Transverse colon (tissue), 4 donors: ENCODE data around the gene MT4. TPM values are rescaled to one million over a fixed set of nuclear protein-coding genes. Genes with fewer than 3 reads are reported as not detected.

Source experiments
- DNase-seq: peaks from one replicate; pipeline ENCODE4 v3.0.0-alpha.2; 2019
- H3K27ac ChIP-seq, 4 donors: fragments of 200-600 bp; sonication (generic); 2 replicates each; pipeline ENCODE4 v1.5.1; 2016 to 2018; ENCODE audit warnings: inconsistent platforms in 4 of 4
- H3K27me3 ChIP-seq: fragments of 200-600 bp; sonication (generic); 2 replicates; pipeline ENCODE4 v1.5.1; 2017; ENCODE audit warnings: inconsistent platforms
- H3K36me3 ChIP-seq, 4 donors: fragments of 200-600 bp; sonication (generic); 2 replicates each; pipeline ENCODE4 v1.5.1; 2017 to 2019; ENCODE audit warnings: inconsistent platforms in 4 of 4
- H3K4me1 ChIP-seq, 4 donors: fragments of 200-600 bp; sonication (generic); 2 replicates each; pipeline ENCODE4 v1.5.1; 2017 to 2020; ENCODE audit warnings: inconsistent platforms in 4 of 4
- H3K4me3 ChIP-seq, 4 donors: fragments of 200-600 bp; sonication (generic); 1 replicate in 1 of 4; 2 replicates in 3 of 4; pipeline versions ENCODE4 v1.5.1 to v1.6.1; 2017 to 2019; ENCODE audit warnings: inconsistent platforms in 4 of 4
- H3K9me3 ChIP-seq, 2 donors: fragments of 200-600 bp; sonication (generic); 2 replicates each; pipeline ENCODE4 v1.5.1; 2017 to 2019; ENCODE audit warnings: inconsistent platforms in 2 of 2
- EP300 ChIP-seq: sonication (generic); formaldehyde crosslinking; IDR thresholded peaks from one replicate; pipeline ENCODE4 v1.6.1; 2017; ENCODE audit warnings: antibody characterized with exemption, low read depth
- POLR2A ChIP-seq: fragments of 450-650 bp; IDR thresholded peaks from one replicate; pipeline ENCODE4 v1.6.1; 2016; ENCODE audit warnings: antibody characterized with exemption, mild to moderate bottlenecking, moderate library complexity
- POLR2AphosphoS5 ChIP-seq, 3 donors: sonication (generic); formaldehyde crosslinking; IDR thresholded peaks; one replicate each; pipeline ENCODE4 v1.6.1; 2016; ENCODE audit warnings: antibody characterized with exemption in 3 of 3
- WGBS, 2 donors: methylation state at CpG; one replicate each; pipeline ENCODE4 v1.1.5; 2018; ENCODE audit warnings: low coverage in 1 of 2; 5-methylcytosine and 5-hydroxymethylcytosine counted together
- in situ Hi-C, 4 donors: fragments of 200-750 bp; cut with MboI; loops; one replicate each; pipeline versions ENCODE4 v1.15.0 to v1.15.1; 2017; ENCODE audit warnings: low sequenced_read_pairs in 3 of 4, low pct_ligation_motif_present in 1 of 4, low pct_unique_long_range_greater_than_20kb in 1 of 4
- intact Hi-C: fragments of 100-400 bp; cut with DNase I; formaldehyde crosslinking; loops from one replicate; pipeline ENCODE4 v1.15.1; 2023; ENCODE audit warnings: low total_unique reads
- total RNA-seq, 4 donors: library from RNA; depleted of rRNA; stranded (reverse); fragments of >200 nt; gene quantifications; one replicate each; pipeline ENCODE4 v1.1.0, GENCODE V29; 2016
- TF ChIP-seq, protein P1 (sequence below), 5 experiments: fragments of 200-600 bp in 3 of 5; fragments of 450-650 bp in 2 of 5; sonication (generic) in 3 of 5; IDR thresholded peaks; 1 replicate in 2 of 5; 2 replicates in 3 of 5; pipeline ENCODE4 v1.5.1; 2016 to 2017; ENCODE audit warnings: antibody characterized with exemption in 5 of 5, inconsistent platforms in 3 of 5, mild to moderate bottlenecking in 2 of 5, moderate library complexity in 1 of 5

Gene MT4
- total RNA-seq, 4 donors from 2014 or later: 95.4 TPM; not detected in 3

- Histone ChIP-seq H3K4me3 (peak overlapping the region in 3 of 4 donors; percentile 45 to 75 (median 48)), H3K36me3 (no peaks in the 10 kb centered on the region)
- intact Hi-C loops: no loop called here
Observed at GRCh38 chr16:56610017-56610608, 45.2 kb downstream of the MT4 start.

DNA sequence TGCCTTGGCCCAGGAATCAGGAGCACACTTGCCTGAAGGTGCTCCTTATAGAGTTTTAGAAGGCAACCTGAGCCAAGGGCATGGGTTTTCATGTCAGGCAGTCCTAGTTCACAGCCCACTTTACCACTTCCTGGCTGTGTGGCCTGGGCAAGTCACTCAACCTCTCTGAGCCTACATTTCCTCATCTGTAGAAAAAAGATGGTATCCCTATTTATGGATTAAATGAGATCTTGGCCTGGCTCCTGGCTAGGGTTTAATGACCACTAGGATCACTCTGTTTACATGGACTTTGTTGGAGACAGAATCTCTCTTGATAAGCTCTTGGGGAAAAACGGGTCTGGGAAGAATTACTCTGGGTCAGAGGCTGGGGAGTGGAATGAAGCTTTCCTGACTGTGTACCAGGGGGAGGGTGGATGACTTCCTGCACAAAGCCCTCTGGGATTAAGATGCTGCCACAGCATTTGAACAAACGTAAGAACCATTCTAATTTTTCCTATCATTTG lies 45.8 kb downstream of the MT4 start:
- Histone ChIP-seq H3K4me3 (no peak overlapping the region), H3K4me1 (peaks cover 6 to 25% (median 19%) of the 10 kb centered on the region in 4 donors), H3K27ac (peak overlapping the region; percentile 87 to 91 (median 90)), H3K9me3 (no peaks in the 10 kb centered on the region), H3K27me3 (no peaks in the 10 kb centered on the region), H3K36me3 (no peaks in the 10 kb centered on the region)
- TF ChIP-seq EP300: no peak
- TF ChIP-seq POLR2A: no peak
- no peak for TF ChIP-seq POLR2AphosphoS5 (IDR thresholded peaks at IDR 0.05)
- TF ChIP-seq, protein P1, sequence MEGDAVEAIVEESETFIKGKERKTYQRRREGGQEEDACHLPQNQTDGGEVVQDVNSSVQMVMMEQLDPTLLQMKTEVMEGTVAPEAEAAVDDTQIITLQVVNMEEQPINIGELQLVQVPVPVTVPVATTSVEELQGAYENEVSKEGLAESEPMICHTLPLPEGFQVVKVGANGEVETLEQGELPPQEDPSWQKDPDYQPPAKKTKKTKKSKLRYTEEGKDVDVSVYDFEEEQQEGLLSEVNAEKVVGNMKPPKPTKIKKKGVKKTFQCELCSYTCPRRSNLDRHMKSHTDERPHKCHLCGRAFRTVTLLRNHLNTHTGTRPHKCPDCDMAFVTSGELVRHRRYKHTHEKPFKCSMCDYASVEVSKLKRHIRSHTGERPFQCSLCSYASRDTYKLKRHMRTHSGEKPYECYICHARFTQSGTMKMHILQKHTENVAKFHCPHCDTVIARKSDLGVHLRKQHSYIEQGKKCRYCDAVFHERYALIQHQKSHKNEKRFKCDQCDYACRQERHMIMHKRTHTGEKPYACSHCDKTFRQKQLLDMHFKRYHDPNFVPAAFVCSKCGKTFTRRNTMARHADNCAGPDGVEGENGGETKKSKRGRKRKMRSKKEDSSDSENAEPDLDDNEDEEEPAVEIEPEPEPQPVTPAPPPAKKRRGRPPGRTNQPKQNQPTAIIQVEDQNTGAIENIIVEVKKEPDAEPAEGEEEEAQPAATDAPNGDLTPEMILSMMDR (IDR thresholded peaks at IDR 0.05): no peak
- in situ Hi-C loops: no loop called here
- no peak for DNase-seq
- intact Hi-C loops: no loop called here
- 40% methylated on average over 2 of the region's 2 CpGs; no CpG with 5 or more reads in 1 of the 2 donors for WGBS, 2 donors

More at GRCh38 chr16:56610017-56610608, 45.2 kb downstream of the MT4 start:
- no peak for TF ChIP-seq EP300
- TF ChIP-seq, protein P1 (IDR thresholded peaks at IDR 0.05): no peak
- TF ChIP-seq POLR2A: peak; percentile 60
- TF ChIP-seq POLR2AphosphoS5 (IDR thresholded peaks at IDR 0.05): peak; percentile 44 to 70 (median 61)
- peak; percentile 52 for DNase-seq
- Histone ChIP-seq H3K27ac (peak overlapping the region; percentile 87 to 91 (median 90)), H3K9me3 (no peaks in the 10 kb centered on the region), H3K4me1 (peaks cover 6 to 25% (median 19%) of the 10 kb centered on the region in 4 donors), H3K27me3 (no peaks in the 10 kb centered on the region)
- WGBS, 2 donors: 18% methylated on average over 10 of the region's 10 CpGs; no CpG with 5 or more reads in 1 of the 2 donors
- in situ Hi-C loops: no loop called here

DNA sequence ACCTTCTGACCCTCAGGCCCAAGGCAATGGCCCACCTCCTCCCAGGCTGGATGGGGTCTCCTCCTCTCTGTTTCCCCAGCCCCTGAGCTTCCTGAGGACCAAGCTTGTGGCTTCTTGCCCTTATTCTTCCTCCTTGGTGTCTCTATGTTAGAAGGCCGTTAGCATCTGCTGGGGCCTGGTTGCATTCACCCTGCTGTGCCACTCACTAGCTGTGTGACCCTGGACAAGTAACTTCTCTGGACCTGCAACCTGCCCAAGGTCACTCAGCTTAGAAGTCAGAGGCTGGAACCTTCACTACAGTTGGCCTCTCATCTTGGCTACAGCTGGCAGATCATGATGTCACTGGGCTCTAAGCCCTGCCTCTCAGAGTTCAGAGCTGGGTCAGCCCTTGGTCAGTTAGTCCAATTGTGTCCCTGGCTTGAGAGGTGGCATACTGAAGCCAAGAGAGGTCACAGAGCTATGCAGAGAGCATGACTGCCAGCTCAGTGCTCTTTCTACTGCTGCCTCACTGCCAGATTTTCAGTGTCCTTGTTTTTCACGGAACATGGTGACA lies 46.5 kb downstream of the MT4 start:
- H3K4me3 ChIP-seq: no peak overlapping the region
- WGBS, 2 donors: 72% methylated on average over 2 of the region's 2 CpGs; no CpG with 5 or more reads in 1 of the 2 donors
- no peaks in the 10 kb centered on the region for H3K9me3 ChIP-seq
- peak overlapping the region; percentile 87 to 91 (median 90) for H3K27ac ChIP-seq
- H3K4me1 ChIP-seq: peaks cover 6 to 25% (median 19%) of the 10 kb centered on the region in 4 donors
- in situ Hi-C loops: no loop called here
- H3K36me3 ChIP-seq: no peaks in the 10 kb centered on the region
- TF ChIP-seq POLR2AphosphoS5 (IDR thresholded peaks at IDR 0.05) (peak in 1 of 3 donors; percentile 9), POLR2A (no peak)
- H3K27me3 ChIP-seq: no peaks in the 10 kb centered on the region
- intact Hi-C loops: no loop called here
- no peak for DNase-seq

- Histone ChIP-seq H3K27me3 (peaks cover under 1% of the 10 kb centered on the region), H3K36me3 (no peaks in the 10 kb centered on the region), H3K4me3 (no peak overlapping the region), H3K9me3 (no peaks in the 10 kb centered on the region), H3K4me1 (peaks cover 12 to 32% (median 24%) of the 10 kb centered on the region in 4 donors), H3K27ac (no peak overlapping the region)
- in situ Hi-C loops: no loop called here
- DNase-seq: no peak
- TF ChIP-seq POLR2AphosphoS5 (IDR thresholded peaks at IDR 0.05): no peak
- no peak for TF ChIP-seq POLR2A
- no peak for TF ChIP-seq EP300
- TF ChIP-seq, protein P1 (IDR thresholded peaks at IDR 0.05): no peak
- intact Hi-C loops: no loop called here
Observed at GRCh38 chr16:56613706-56614105, 48.8 kb downstream of the MT4 start.
